Liver (tissue), 3 donors: Measurements from ENCODE around the gene ENTPD1.
"Not testable (repeated sequence)": the region's sequence is repeated elsewhere in the genome, so short reads cannot be mapped to it uniquely, and the experiment has no call there.

Experiments used
- CTCF ChIP-seq: fragments of 150-350 bp; IDR thresholded peaks from 2 replicates; pipeline ENCODE4 v1.5.1; 2017; ENCODE audit warnings: improper control_type of control experiment, low read depth, low read length; ENCODE audit not compliant: missing input control
- EGR1 ChIP-seq, 2 donors: IDR thresholded peaks; 2 replicates each; pipeline ENCODE4 v1.6.1; 2016 to 2018; ENCODE audit warnings: antibody characterized with exemption in 2 of 2, low read depth in 2 of 2
- FOXA1 ChIP-seq: IDR thresholded peaks from 2 replicates; pipeline ENCODE4 v1.6.1; 2016; ENCODE audit warnings: antibody characterized with exemption
- FOXA2 ChIP-seq: IDR thresholded peaks from 2 replicates; pipeline ENCODE4 v1.6.1; 2016; ENCODE audit warnings: antibody characterized with exemption
- GABPA ChIP-seq, 2 donors: IDR thresholded peaks in 1 of 2; conservative IDR thresholded peaks in 1 of 2; 2 replicates each; pipeline ENCODE4 v1.6.1; 2016; ENCODE audit warnings: antibody characterized with exemption in 2 of 2, mild to moderate bottlenecking in 1 of 2, moderate library complexity in 1 of 2
- HNF4A ChIP-seq, 2 donors: conservative IDR thresholded peaks; 2 replicates each; pipeline ENCODE4 v1.6.1; 2016; ENCODE audit warnings: antibody characterized with exemption in 2 of 2, mild to moderate bottlenecking in 2 of 2
- MAX ChIP-seq: IDR thresholded peaks from 2 replicates; pipeline ENCODE4 v1.6.1; 2016; ENCODE audit warnings: antibody characterized with exemption
- REST ChIP-seq: IDR thresholded peaks from 2 replicates; pipeline ENCODE4 v1.6.1; 2016; ENCODE audit warnings: antibody characterized with exemption, mild to moderate bottlenecking
- TAF1 ChIP-seq: conservative IDR thresholded peaks from 2 replicates; pipeline ENCODE4 v1.6.1; 2016; ENCODE audit warnings: antibody characterized with exemption, mild to moderate bottlenecking
- ZBTB33 ChIP-seq: IDR thresholded peaks from 2 replicates; pipeline ENCODE4 v1.6.1; 2016; ENCODE audit warnings: antibody characterized with exemption
- TF ChIP-seq, protein P1 (sequence below): IDR thresholded peaks from 2 replicates; pipeline ENCODE4 v1.6.1; 2016; ENCODE audit warnings: antibody characterized with exemption
- donor health status: healthy.
- donor health status: healthy.

DNA sequence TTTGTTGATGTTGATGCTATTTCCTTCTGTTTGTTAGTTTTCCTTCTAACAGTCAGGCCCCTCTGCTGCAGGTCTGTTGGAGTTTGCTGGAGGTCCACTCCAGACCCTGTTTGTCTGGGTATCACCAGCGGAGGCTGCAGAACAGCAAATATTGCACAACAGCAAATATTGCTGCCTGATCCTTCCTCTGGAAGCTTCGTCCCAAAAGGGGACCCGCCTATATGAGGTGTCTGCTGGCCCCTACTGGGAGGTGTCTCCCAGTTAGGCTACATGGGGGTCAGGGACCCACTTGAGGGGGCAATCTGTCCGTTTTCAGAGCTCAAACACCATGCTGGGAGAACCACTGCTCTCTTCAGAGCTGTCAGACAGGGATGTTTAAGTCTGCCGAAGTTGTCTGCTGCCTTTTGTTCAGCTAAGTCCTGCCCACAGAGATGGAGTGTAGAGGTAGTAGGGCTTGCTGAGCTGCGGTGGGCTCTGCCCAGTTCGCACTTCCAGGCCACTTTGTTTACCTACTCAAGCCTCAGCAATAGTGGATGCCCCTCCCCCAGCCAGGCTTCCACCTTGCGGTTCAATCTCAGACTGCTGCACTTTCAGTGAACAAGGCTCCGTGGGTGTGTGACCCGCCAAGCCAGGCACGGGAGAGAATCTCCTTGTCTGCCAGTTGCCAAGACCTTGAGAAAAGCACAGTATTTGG is 50.9 kb downstream of the ENTPD1 start:
- TF ChIP-seq, protein P1, sequence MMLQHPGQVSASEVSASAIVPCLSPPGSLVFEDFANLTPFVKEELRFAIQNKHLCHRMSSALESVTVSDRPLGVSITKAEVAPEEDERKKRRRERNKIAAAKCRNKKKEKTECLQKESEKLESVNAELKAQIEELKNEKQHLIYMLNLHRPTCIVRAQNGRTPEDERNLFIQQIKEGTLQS = not testable (repeated sequence)
- TF ChIP-seq MAX; CTCF; GABPA (IDR thresholded peaks at IDR 0.05 in 1 of 2, conservative IDR thresholded peaks at IDR 0.05 in 1 of 2); ZBTB33; REST; HNF4A (conservative IDR thresholded peaks at IDR 0.05); FOXA2; FOXA1; TAF1; EGR1 (IDR thresholded peaks at IDR 0.05; ENCODE audit: low read depth in 2 of 2): not testable (repeated sequence)
